Esophagus squamous epithelium (tissue), 5 donors: ENCODE results near the gene MRS2. TPM values are rescaled to one million over a fixed set of nuclear protein-coding genes. Genes with fewer than 3 reads are reported as not detected.

Experiments used
- DNase-seq: peaks from one replicate; lab custom pipeline; 2025; lab: John Stamatoyannopoulos, UW
- H3K27ac ChIP-seq, 4 donors: fragments of 200-600 bp; sonication (generic); one replicate each; pipeline ENCODE4 v1.5.1; 2016 to 2019; ENCODE audit warnings: mild to moderate bottlenecking in 1 of 4
- H3K27me3 ChIP-seq, 4 donors: fragments of 200-600 bp; sonication (generic); 1 replicate in 3 of 4; 2 replicates in 1 of 4; pipeline versions ENCODE4 v1.5.1 to v1.6.0; 2017 to 2021; ENCODE audit warnings: antibody characterized with exemption in 1 of 4
- H3K36me3 ChIP-seq, 3 donors: fragments of 200-600 bp; sonication (generic); one replicate each; pipeline ENCODE4 v1.5.1; 2016 to 2019
- H3K4me1 ChIP-seq, 3 donors: fragments of 200-600 bp; sonication (generic); one replicate each; pipeline ENCODE4 v1.5.1; 2017 to 2019
- H3K4me3 ChIP-seq, 4 donors: fragments of 200-600 bp; sonication (generic); 1 replicate in 3 of 4; 2 replicates in 1 of 4; pipeline ENCODE4 v1.5.1; 2016 to 2019; ENCODE audit warnings: mild to moderate bottlenecking in 2 of 4, moderate library complexity in 1 of 4
- H3K9me3 ChIP-seq, 3 donors: fragments of 200-600 bp; sonication (generic); one replicate each; pipeline ENCODE4 v1.5.1; 2016 to 2019
- POLR2A ChIP-seq, 4 donors: fragments of 450-650 bp; IDR thresholded peaks; one replicate each; pipeline ENCODE4 v1.6.1; 2017; ENCODE audit warnings: antibody characterized with exemption in 4 of 4, mild to moderate bottlenecking in 4 of 4, moderate library complexity in 3 of 4
- WGBS, 2 donors: methylation state at CpG; one replicate each; pipeline ENCODE4 v1.1.5; 2018; 5-methylcytosine and 5-hydroxymethylcytosine counted together
- intact Hi-C: fragments of 100-400 bp; cut with DNase I; formaldehyde crosslinking; loops from one replicate; pipeline ENCODE4 v1.15.0; 2022
- total RNA-seq, 4 donors: library from RNA; depleted of rRNA; stranded (reverse); fragments of >200 nt; gene quantifications; one replicate each; pipeline ENCODE4 v1.1.0, GENCODE V29; 2016
- TF ChIP-seq, protein P1 (sequence below), 6 experiments: fragments of 450-650 bp in 4 of 6; fragments of 200-600 bp in 2 of 6; sonication (generic) in 2 of 6; IDR thresholded peaks; one replicate each; pipeline ENCODE4 v1.5.1; 2016 to 2019; ENCODE audit warnings: antibody characterized with exemption in 6 of 6, mild to moderate bottlenecking in 4 of 6, moderate library complexity in 4 of 6
- donor health status: DM: yes; HTN: yes; CAD: no.

Gene MRS2
- total RNA-seq, 4 donors from 2014 or later = 21.3 to 34.4 (median 29.3) TPM

DNA sequence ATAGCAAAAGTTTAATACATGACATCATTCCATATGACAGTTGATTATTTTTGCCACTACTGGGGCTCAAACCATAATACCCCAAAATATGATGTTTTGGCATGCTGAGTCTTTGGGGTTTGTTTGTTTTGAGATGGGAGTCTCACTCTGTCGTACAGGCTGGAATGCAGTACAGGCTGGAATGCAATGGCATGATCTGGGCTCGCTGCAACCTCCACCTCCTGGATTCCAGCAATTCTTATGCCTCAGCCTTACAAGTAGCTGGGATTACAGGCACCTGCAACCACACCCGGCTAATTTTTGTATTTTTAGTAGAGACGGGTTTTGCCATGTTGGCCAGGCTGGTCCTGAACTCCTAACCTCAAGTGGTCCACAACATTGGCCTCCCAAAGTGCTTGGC is 1.3 kb upstream of the MRS2 start:
- no peak for DNase-seq
- peaks cover 0 to 28% (median 0%) of the 10 kb centered on the region in 4 donors for H3K27me3 ChIP-seq
- WGBS, 2 donors = 38 to 56% methylated on average over 3 to 4 of the region's 4 CpGs
- H3K36me3 ChIP-seq = peaks cover 0 to 17% (median 0%) of the 10 kb centered on the region in 3 donors
- H3K4me3 ChIP-seq = no peak overlapping the region
- no peaks in the 10 kb centered on the region for H3K9me3 ChIP-seq
- H3K4me1 ChIP-seq = peaks cover 5 to 30% (median 8%) of the 10 kb centered on the region in 3 donors
- H3K27ac ChIP-seq = no peak overlapping the region
- intact Hi-C loops = no loop called here
- TF ChIP-seq, protein P1, sequence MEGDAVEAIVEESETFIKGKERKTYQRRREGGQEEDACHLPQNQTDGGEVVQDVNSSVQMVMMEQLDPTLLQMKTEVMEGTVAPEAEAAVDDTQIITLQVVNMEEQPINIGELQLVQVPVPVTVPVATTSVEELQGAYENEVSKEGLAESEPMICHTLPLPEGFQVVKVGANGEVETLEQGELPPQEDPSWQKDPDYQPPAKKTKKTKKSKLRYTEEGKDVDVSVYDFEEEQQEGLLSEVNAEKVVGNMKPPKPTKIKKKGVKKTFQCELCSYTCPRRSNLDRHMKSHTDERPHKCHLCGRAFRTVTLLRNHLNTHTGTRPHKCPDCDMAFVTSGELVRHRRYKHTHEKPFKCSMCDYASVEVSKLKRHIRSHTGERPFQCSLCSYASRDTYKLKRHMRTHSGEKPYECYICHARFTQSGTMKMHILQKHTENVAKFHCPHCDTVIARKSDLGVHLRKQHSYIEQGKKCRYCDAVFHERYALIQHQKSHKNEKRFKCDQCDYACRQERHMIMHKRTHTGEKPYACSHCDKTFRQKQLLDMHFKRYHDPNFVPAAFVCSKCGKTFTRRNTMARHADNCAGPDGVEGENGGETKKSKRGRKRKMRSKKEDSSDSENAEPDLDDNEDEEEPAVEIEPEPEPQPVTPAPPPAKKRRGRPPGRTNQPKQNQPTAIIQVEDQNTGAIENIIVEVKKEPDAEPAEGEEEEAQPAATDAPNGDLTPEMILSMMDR (IDR thresholded peaks at IDR 0.05) = no peak

- H3K4me1 ChIP-seq = peaks cover 5 to 30% (median 8%) of the 10 kb centered on the region in 3 donors
- TF ChIP-seq, protein P1 (IDR thresholded peaks at IDR 0.05) = no peak
- no peak for TF ChIP-seq POLR2A (IDR thresholded peaks at IDR 0.05)
- peak overlapping the region; percentile 80 to 89 (median 86) for H3K27ac ChIP-seq
- intact Hi-C loops = no loop called here
- H3K27me3 ChIP-seq = peaks cover 0 to 16% (median 0%) of the 10 kb centered on the region in 4 donors
- DNase-seq = no peak
- peak overlapping the region; percentile 91 to 100 (median 96) for H3K4me3 ChIP-seq
- whole genome bisulfite sequencing, 2 donors = 2 to 5% methylated on average over 11 of the region's 12 CpGs
- no peaks in the 10 kb centered on the region for H3K9me3 ChIP-seq
- peaks cover 0 to 35% (median 2%) of the 10 kb centered on the region in 3 donors for H3K36me3 ChIP-seq
Observed at GRCh38 chr6:24403501-24403824, 727 bp downstream of the MRS2 start.

- TF ChIP-seq, protein P1 (IDR thresholded peaks at IDR 0.05) = no peak
- no peak for TF ChIP-seq POLR2A (IDR thresholded peaks at IDR 0.05)
- H3K4me1 ChIP-seq = peaks cover 5 to 30% (median 8%) of the 10 kb centered on the region in 3 donors
- no peak overlapping the region for H3K27ac ChIP-seq
- intact Hi-C loops = no loop called here
- H3K4me3 ChIP-seq = no peak overlapping the region
- H3K27me3 ChIP-seq = no peaks in the 10 kb centered on the region
- DNase-seq = no peak
- H3K36me3 ChIP-seq = peaks cover 0 to 53% (median 5%) of the 10 kb centered on the region in 3 donors
- H3K9me3 ChIP-seq = no peaks in the 10 kb centered on the region
- 90 to 94% methylated on average over 5 of the region's 5 CpGs for WGBS, 2 donors
Observed at GRCh38 chr6:24405262-24405661, 2.5 kb downstream of the MRS2 start.

GRCh38 chr6:24408719-24409410 is 6.1 kb downstream of the MRS2 start:
- H3K36me3 ChIP-seq = peaks cover 0 to 89% (median 14%) of the 10 kb centered on the region in 3 donors
- H3K4me3 ChIP-seq = no peak overlapping the region
- peaks cover 0 to 17% (median 4%) of the 10 kb centered on the region in 3 donors for H3K4me1 ChIP-seq
- no peak for TF ChIP-seq POLR2A (IDR thresholded peaks at IDR 0.05)
- TF ChIP-seq, protein P1 (IDR thresholded peaks at IDR 0.05) = no peak
- intact Hi-C loops = no loop called here
- no peaks in the 10 kb centered on the region for H3K27me3 ChIP-seq
- H3K27ac ChIP-seq = no peak overlapping the region
- 87 to 89% methylated on average over 2 of the region's 2 CpGs for WGBS, 2 donors
- no peaks in the 10 kb centered on the region for H3K9me3 ChIP-seq
- DNase-seq = no peak

DNA sequence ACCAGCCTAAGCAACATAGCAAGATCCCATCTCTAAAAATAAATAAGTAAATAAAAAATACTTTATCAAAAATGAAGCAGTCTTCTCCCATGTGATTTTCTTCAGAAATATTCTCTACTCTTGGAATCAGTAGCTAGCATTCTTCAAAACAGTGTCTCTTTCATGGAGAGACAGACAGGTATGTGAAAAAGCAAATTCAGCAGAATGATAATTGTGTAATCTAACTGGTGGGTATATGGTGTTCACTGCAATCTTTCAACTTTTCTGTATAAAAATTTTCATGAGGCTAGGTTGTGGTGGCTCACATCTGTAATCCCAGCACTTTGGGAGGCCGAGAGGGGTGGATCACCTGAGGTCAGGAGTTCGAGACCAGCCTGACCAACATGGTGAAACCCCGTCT is 7.9 kb downstream of the MRS2 start:
- H3K4me3 ChIP-seq = no peak overlapping the region
- DNase-seq = no peak
- intact Hi-C loops = no loop called here
- peaks cover 0 to 96% (median 19%) of the 10 kb centered on the region in 3 donors for H3K36me3 ChIP-seq
- WGBS, 2 donors = 96 to 97% methylated on average over 3 of the region's 3 CpGs
- no peaks in the 10 kb centered on the region for H3K9me3 ChIP-seq
- no peaks in the 10 kb centered on the region for H3K27me3 ChIP-seq
- H3K4me1 ChIP-seq = no peaks in the 10 kb centered on the region
- H3K27ac ChIP-seq = no peak overlapping the region
- TF ChIP-seq, protein P1 (IDR thresholded peaks at IDR 0.05) = no peak
- no peak for TF ChIP-seq POLR2A (IDR thresholded peaks at IDR 0.05)
